Activated naive CD8-positive, alpha-beta T cell treated with anti-CD3 and anti-CD28 coated beads, Interleukin-2, amount 10 ng/mL, durations not matched to agents 7 days and 5 days (primary cell): ENCODE data around the gene APOA1. TPM values are rescaled to one million over a fixed set of nuclear protein-coding genes. Genes with fewer than 3 reads are reported as not detected.

Experiments used
- ATAC-seq: fragments of 150-1000 bp; cut with Tn5 transposase; one replicate; pipeline ENCODE4 v1.10.0; 2021; ENCODE audit warnings: low read depth, moderate library complexity
- POLR2A ChIA-PET: fragments of 350-600 bp; sonication (Branson Sonifier 250); formaldehyde crosslinking; loops from one replicate; lab custom pipeline; 2021; ENCODE audit warnings: antibody characterized with exemption; lab: Charles Lee
- DNase-seq: peaks from one replicate; pipeline ENCODE4 v3.0.0; 2021
- H3K27ac Mint-ChIP-seq: one replicate; pipeline ENCODE4 v1.8.0; 2022; ENCODE audit warnings: mild to moderate bottlenecking, mixed read lengths
- H3K27me3 Mint-ChIP-seq: one replicate; pipeline ENCODE4 v1.8.0; 2022; ENCODE audit warnings: mild to moderate bottlenecking, moderate library complexity, mixed read lengths
- H3K36me3 Mint-ChIP-seq: one replicate; pipeline ENCODE4 v1.8.0; 2021; ENCODE audit warnings: mild to moderate bottlenecking, mixed read lengths
- H3K4me1 Mint-ChIP-seq: one replicate; pipeline ENCODE4 v1.8.0; 2021; ENCODE audit warnings: mixed read lengths
- H3K4me3 Mint-ChIP-seq: one replicate; pipeline ENCODE4 v1.8.0; 2022; ENCODE audit warnings: mild to moderate bottlenecking, moderate library complexity, mixed read lengths
- H3K9me3 Mint-ChIP-seq: one replicate; pipeline ENCODE4 v1.8.0; 2021; ENCODE audit warnings: mixed read lengths
- total RNA-seq, 2 experiments: library from RNA; stranded (reverse); gene quantifications; one replicate each; pipeline ENCODE4 v1.2.3, GENCODE V29; 2021

The APOA1 gene
- total RNA-seq, 2 experiments from 2014 or later = 0.44 to 0.45 TPM

DNA sequence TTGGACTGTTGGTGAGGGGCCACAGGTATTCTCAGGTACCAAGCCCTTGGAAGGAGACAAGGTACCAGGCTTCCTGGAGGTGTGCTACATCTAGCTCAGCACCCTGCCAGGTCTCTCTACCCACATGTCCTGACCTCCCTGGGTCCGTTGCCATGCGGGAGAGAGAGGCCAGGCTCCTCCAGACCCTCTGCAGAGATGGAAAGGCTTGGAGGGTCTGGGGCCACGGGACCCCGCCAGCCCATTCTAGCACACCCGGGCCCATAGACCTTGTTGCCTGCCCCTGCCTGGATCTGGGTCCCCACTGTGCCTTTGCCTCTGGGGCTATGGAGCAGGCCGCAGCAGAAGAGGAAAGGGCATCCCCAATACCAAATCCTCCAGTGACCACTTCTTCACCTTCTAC is 10.0 kb downstream of the APOA1 start:
- Mint-ChIP-seq H3K9me3 (no peaks in the 10 kb centered on the region), H3K27ac (no peak overlapping the region), H3K4me3 (no peak overlapping the region), H3K4me1 (no peaks in the 10 kb centered on the region), H3K36me3 (no peaks in the 10 kb centered on the region), H3K27me3 (peaks cover 2% of the 10 kb centered on the region)
- DNase-seq (no peak), ATAC-seq (no peak)
- POLR2A ChIA-PET = interaction anchor here (1.3 kb wide), 1 partner anchor 8 kb away, joined by 4 read pairs; no protein-coding TSS in a partner anchor

DNA sequence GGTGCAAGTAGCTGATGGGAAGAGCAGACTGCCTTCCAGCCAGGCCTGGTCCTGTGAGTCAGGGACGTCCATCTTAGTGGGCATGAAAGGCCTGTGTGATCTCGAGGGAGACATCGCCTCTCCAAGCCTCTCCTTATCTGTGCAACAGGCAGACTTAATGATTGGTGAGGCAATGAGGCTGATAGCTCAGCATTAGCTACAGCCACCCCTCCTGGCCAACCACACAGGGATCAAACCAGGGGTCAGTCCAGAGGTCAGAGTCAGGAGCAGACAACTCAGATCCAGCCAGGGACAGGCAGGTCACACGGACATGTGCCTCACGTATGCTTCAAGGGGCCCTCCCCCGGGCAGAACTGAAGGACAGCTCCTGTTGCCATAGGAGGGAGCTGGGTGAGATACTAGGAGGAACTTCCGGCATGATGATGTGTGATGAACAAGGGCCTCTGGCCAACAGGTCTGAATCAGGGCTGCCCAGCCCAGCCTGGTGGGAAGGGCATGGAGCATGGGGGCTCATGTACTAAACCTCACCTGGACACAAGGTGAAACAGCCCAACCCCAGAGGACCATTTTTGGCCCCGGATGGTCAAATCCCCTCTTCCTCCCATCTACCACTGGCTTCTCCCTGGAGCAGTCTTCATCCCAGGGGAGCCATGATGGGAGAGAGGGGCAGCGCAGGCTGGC is 10.5 kb downstream of the APOA1 start:
- POLR2A ChIA-PET = interaction anchor here (1.3 kb wide), 1 partner anchor 9 kb away, joined by 4 read pairs; no protein-coding TSS in a partner anchor
- no peak overlapping the region for H3K4me3 Mint-ChIP-seq
- H3K9me3 Mint-ChIP-seq = no peaks in the 10 kb centered on the region

DNA sequence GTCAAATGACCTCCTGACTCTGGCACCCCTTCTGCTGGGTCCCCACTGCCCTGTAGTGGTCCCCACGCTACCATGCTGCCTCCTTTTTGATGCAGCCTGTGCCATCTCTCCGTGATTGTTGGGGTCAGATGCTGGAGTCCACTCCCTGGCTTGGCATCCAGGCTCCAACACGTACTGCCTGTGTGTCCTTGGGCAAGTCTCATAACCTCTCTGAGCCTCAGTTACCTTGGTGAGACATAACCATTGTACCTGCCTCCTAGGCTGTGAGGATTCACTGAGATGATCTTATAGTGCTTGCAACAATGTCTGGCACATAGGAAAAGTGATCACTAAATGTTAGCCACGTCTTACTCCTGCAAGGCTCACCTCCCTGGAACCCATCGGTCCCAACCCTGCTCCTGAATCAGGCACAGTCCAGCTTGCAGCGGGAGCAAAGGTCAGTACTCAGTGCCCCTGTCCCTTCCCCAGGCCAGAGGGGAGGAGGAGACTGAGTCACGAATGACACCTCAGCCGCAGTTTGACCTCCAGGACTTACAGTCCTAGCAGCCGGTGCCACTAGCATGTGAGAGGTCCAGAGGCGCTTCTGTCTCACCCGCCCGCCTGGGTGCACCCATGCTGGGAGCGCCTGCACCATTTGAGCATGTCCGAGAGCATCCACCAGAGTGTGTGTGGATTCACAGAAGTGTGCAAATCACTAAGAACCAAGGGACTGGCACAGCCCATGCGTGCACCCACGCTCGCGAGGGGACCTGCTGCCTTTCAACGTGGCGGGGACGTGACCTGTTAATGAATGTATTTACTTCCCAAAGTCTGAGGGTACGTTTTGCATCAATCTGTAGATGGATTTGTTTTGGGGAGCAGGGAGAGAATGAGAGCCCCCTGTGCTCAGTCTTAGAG is 11.3 kb downstream of the APOA1 start:
- POLR2A ChIA-PET = interaction anchor here (1.3 kb wide), 1 partner anchor 10 kb away, joined by 4 read pairs; no protein-coding TSS in a partner anchor
- no peak overlapping the region for H3K27ac Mint-ChIP-seq

More for the DNA sequence above, 10.5 kb downstream of the APOA1 start:
- DNase-seq (no peak), ATAC-seq (no peak)
- no peaks in the 10 kb centered on the region for H3K36me3 Mint-ChIP-seq
- peaks cover 2% of the 10 kb centered on the region for H3K27me3 Mint-ChIP-seq
- H3K4me1 Mint-ChIP-seq = no peaks in the 10 kb centered on the region
- H3K27ac Mint-ChIP-seq = no peak overlapping the region

DNA sequence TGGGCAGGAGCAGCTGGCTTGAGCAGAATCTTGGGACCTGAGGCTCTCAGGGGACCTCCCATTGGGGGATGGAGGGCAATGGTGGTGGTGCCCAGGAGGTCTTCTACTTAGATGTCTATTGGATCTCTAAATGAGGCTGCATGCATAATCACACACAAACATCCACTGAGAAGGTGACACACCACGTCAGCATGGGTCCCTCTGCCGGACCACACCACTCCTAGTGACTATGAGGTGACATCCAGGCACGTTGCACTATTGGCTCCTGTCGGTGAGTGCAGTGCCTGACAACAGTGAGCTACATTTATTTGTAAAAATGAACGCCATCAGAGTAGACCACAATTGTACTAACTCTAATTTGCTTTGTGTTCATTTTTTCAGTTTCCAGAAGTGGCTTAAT is 12.0 kb downstream of the APOA1 start:
- Mint-ChIP-seq H3K27ac (no peak overlapping the region), H3K36me3 (no peaks in the 10 kb centered on the region), H3K27me3 (peaks cover 2% of the 10 kb centered on the region), H3K9me3 (no peaks in the 10 kb centered on the region), H3K4me3 (no peak overlapping the region), H3K4me1 (no peaks in the 10 kb centered on the region)
- DNase-seq (no peak), ATAC-seq (no peak)
- POLR2A ChIA-PET = no interaction called here

More for the DNA sequence above, 11.3 kb downstream of the APOA1 start:
- no peak for ATAC-seq
- H3K36me3 Mint-ChIP-seq = no peaks in the 10 kb centered on the region
- no peak overlapping the region for H3K4me3 Mint-ChIP-seq
- no peak for DNase-seq
- no peaks in the 10 kb centered on the region for H3K9me3 Mint-ChIP-seq
- no peaks in the 10 kb centered on the region for H3K4me1 Mint-ChIP-seq
- H3K27me3 Mint-ChIP-seq = peaks cover 2% of the 10 kb centered on the region

DNA sequence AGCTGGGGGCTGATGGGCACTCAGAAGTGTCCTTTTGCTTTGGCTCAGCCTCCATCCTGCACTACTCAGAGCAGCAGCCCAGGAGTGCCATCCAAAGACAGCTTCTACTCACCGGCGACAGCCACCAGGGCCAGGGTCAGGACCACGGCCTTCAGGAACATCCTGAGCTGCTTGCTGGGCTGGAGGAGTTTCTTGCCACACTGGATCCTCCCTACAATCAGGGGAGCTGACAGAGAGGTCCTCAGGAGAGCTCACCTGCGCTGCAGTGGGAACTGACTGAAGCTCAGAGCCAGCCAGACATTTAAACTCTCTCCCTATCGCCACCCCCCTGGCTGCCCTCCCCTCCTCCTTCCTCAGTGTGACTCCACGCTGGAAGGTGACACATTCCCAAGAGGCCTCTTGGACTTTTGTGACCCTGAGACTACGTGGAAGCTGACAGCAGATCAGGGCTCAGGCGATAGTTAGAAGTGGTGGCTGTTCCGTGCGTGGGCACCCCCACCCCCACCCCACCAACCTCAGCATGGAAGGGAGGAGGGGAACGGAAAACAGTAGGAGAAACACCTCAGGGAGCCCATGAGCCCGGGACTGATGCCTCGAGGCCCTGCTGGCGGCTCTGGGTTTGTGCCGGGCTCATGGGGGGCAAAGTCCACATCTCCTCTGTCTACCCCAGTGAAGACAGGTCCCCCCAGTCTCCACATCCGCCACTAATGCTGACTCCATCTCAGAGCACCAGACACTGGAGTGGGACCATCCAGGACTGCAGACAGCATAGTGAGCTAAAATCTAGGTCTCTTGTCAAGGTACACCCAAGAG is 14.2 kb downstream of the APOA1 start, which contains the start of gene APOA4:
Gene APOA4, minus strand, starts transcription at position 274 of the 813 bp plus-strand sequence. Its CDS starts 113 bp downstream, at position 161.
- Mint-ChIP-seq H3K9me3 (no peaks in the 10 kb centered on the region), H3K4me3 (no peak within 1 kb of the TSS), H3K27ac (no peak within 1 kb of the TSS), H3K36me3 (no peaks in the 10 kb centered on the region), H3K4me1 (no peaks in the 10 kb centered on the region), H3K27me3 (peaks cover 2% of the 10 kb centered on the region)
- ATAC-seq (no peak), DNase-seq (no peak)
- POLR2A ChIA-PET = interaction anchor here (1.2 kb wide), 1 partner anchor 11 kb away, joined by 3 read pairs; no protein-coding TSS in a partner anchor

DNA sequence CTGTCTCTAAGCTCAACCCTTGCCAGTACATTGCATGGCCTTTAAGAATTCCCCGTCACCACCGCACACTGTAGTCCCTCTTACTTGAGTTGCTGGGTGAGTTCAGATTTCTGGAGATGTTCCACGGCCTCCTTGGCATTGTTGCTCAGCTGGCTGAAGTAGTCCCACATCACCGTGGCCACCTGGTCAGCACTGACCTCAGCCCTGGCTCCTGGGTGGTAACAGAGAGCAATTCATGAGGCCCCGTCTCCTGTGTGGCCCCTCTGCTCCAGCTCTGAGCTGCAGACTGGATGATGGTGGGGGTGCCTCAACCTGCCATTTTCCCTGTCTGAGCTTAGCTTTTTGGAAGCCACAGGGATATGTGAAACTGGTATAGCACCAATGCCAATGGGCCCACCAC is 14.8 kb downstream of the APOA1 start:
- DNase-seq (no peak), ATAC-seq (no peak)
- no peaks in the 10 kb centered on the region for H3K4me1 Mint-ChIP-seq
- no peak overlapping the region for H3K27ac Mint-ChIP-seq
- H3K9me3 Mint-ChIP-seq = no peaks in the 10 kb centered on the region
- H3K36me3 Mint-ChIP-seq = no peaks in the 10 kb centered on the region
- POLR2A ChIA-PET = no interaction called here
- no peak overlapping the region for H3K4me3 Mint-ChIP-seq
- peaks cover 2% of the 10 kb centered on the region for H3K27me3 Mint-ChIP-seq

DNA sequence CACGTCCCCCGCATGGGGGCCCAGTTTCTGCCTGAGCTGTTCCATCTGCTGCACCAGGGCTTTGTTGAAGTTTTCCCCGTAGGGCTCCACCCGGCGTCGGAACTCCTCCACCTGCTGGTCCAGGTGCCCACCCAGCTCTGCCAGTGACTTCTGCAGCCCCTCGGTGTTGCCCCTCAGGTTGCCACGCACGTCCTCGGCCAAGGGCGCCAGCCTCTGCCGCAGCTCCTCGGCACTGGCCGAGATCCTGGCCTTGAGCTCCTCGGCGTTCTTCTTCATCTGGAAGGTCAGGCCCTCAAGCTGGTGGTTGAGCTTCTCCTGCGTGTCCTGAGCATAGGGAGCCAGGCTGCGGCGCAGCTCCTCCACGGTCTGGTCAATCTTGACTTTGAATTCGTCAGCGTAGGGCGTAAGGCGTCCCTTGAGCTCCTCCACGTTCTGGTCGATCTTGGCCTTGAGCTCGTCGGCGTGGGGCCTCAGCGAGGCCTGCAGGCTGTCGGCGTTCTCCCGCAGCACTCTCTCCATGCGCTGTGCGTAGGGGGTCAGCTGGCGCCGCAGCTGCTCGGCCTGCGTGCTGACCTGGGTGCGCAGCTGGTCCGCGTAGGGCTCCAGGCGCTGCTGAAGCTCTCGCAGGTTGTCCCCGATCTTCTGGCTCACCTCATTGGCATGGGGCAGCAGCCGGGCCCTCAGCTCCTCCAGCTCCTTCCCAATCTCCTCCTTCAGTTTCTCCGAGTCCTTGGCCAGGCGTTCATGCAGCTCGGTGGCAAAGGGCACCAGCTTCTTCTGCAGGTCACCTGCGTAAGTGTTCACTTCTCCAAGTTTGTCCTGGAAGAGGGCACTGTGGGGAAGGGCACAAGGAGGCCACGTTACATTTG is 16.1 kb downstream of the APOA1 start:
- H3K27ac Mint-ChIP-seq = no peak overlapping the region
- H3K36me3 Mint-ChIP-seq = no peaks in the 10 kb centered on the region
- no peaks in the 10 kb centered on the region for H3K9me3 Mint-ChIP-seq
- no peak overlapping the region for H3K4me3 Mint-ChIP-seq
- DNase-seq = no peak
- peaks cover 2% of the 10 kb centered on the region for H3K27me3 Mint-ChIP-seq
- H3K4me1 Mint-ChIP-seq = no peaks in the 10 kb centered on the region
- no peak for ATAC-seq
- POLR2A ChIA-PET = interaction anchor here (1.4 kb wide), 1 partner anchor 34 kb away, joined by 3 read pairs; the partner anchor contains the start of gene ZPR1

DNA sequence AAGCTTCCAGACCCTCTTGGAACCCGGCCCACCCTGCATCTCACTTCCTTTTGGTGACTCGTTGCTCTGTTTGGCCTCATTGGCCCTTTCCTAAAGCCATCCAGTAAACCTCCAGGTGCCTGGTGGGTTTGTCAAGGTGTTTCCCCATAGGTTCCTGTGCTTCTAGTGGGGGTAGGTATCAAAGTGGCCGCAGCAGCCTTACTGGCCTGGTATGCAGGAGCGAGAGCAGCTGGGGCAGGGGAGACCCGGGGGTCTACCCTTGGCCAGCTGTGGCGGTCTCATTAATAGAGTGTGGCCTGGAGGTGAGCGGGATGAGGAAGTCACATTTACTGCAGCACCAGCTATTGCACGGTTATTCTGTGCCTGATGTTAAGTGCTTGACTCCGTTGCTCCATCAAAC is 18.4 kb downstream of the APOA1 start:
- H3K27me3 Mint-ChIP-seq = no peaks in the 10 kb centered on the region
- no peak overlapping the region for H3K4me3 Mint-ChIP-seq
- H3K27ac Mint-ChIP-seq = no peak overlapping the region
- H3K9me3 Mint-ChIP-seq = no peaks in the 10 kb centered on the region
- POLR2A ChIA-PET = no interaction called here
- ATAC-seq = no peak
- H3K36me3 Mint-ChIP-seq = no peaks in the 10 kb centered on the region
- no peak for DNase-seq
- no peaks in the 10 kb centered on the region for H3K4me1 Mint-ChIP-seq

DNA sequence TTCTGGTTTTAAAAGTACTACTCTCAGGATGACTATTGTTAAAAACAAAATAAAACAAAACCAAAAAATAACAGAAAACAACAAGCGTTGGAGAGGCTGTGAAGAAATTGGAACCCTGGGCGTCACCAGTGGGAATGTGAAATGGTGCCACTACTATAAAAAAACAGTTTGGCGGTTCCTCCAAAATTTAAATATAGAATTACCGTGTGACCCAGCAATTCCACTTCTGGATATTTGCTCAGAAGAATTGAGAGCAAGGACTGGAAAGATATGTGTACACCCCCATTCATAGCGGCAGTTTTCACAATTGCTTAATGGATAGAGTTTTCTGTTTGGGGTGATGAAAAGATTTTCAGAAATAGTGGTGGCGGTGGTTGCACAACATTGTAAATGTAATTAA is 22.9 kb downstream of the APOA1 start:
- no peak for DNase-seq
- Mint-ChIP-seq H3K9me3 (no peaks in the 10 kb centered on the region), H3K36me3 (no peaks in the 10 kb centered on the region), H3K27ac (no peak overlapping the region), H3K4me1 (no peaks in the 10 kb centered on the region), H3K27me3 (peaks cover 6% of the 10 kb centered on the region), H3K4me3 (no peak overlapping the region)
- POLR2A ChIA-PET = interaction anchor here (0.7 kb wide), 1 partner anchor 22 kb away, joined by 3 read pairs; no protein-coding TSS in a partner anchor
- ATAC-seq = no peak

DNA sequence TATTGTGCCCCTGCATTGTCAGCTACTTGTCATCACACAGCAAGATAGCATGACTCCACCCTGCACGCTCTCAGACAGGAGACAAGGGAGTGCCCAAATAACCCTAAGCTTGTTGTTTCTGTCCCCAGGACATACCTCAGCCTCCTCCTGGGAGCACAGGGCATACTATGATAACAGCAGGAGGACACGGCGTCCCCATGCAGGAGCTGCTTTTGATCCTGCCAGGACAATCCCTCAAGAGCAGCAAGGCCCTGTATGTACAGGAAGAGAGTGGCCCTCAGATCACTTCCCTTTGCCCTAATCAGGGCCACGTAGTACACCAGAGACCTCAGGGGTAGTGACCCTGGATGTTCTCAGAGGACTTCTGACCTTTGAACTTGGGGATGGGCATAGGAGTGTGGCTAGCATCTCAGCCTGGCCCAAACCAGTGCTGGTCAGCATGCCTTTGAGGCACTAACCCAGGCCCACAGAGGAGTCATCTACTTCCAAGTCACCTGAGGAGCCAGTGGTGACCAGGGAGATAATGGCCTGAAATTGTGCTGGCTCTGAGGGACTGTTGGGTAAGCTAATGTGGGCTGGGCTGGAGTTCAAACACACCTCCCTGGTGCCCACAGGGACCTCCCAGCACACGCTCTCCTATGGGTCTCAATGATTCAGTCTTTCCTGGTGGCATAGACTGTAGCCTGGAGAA is 23.5 kb downstream of the APOA1 start:
- H3K27ac Mint-ChIP-seq = no peak overlapping the region
- peaks cover 6% of the 10 kb centered on the region for H3K27me3 Mint-ChIP-seq
- DNase-seq = no peak
- H3K9me3 Mint-ChIP-seq = no peaks in the 10 kb centered on the region
- POLR2A ChIA-PET = interaction anchor here (0.7 to 1.2 kb wide), 3 partner anchors 19 to 22 kb away, joined by 3 to 4 read pairs (median 3); no protein-coding TSS in a partner anchor
- no peak for ATAC-seq
- no peaks in the 10 kb centered on the region for H3K4me1 Mint-ChIP-seq
- H3K4me3 Mint-ChIP-seq = no peak overlapping the region
- no peaks in the 10 kb centered on the region for H3K36me3 Mint-ChIP-seq

DNA sequence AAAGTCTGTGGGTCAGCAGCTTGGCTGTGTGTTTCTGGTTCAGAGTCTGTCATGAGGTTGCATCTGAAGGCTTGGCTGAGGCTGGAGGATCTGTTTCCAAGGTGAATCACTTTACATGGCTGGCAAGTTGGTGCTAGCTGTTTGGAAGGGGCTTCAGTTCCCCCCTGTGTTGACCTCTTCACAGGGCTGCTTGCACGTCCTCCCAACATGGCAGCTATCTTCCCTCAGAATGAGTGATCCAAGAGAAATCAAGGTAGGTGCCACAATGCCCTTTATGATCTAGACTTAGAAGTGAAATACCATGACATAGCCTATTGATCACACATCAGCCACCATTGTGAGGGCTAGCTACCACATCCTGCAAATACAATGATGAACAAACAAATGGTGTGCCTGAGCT is 24.3 kb downstream of the APOA1 start:
- H3K4me1 Mint-ChIP-seq = no peaks in the 10 kb centered on the region
- H3K36me3 Mint-ChIP-seq = no peaks in the 10 kb centered on the region
- ATAC-seq (no peak), DNase-seq (no peak)
- POLR2A ChIA-PET = interaction anchor here (1.2 kb wide), 1 partner anchor 22 kb away, joined by 4 read pairs; no protein-coding TSS in a partner anchor
- H3K9me3 Mint-ChIP-seq = no peaks in the 10 kb centered on the region
- peaks cover 6% of the 10 kb centered on the region for H3K27me3 Mint-ChIP-seq
- no peak overlapping the region for H3K4me3 Mint-ChIP-seq
- no peak overlapping the region for H3K27ac Mint-ChIP-seq
